ENCODE data around the gene GJA10. TPM values are rescaled to one million over a fixed set of nuclear protein-coding genes. Genes with fewer than 3 reads are reported as not detected.

The GJA10 gene
- total RNA-seq, 2 donors from 2014 or later = not detected

DNA sequence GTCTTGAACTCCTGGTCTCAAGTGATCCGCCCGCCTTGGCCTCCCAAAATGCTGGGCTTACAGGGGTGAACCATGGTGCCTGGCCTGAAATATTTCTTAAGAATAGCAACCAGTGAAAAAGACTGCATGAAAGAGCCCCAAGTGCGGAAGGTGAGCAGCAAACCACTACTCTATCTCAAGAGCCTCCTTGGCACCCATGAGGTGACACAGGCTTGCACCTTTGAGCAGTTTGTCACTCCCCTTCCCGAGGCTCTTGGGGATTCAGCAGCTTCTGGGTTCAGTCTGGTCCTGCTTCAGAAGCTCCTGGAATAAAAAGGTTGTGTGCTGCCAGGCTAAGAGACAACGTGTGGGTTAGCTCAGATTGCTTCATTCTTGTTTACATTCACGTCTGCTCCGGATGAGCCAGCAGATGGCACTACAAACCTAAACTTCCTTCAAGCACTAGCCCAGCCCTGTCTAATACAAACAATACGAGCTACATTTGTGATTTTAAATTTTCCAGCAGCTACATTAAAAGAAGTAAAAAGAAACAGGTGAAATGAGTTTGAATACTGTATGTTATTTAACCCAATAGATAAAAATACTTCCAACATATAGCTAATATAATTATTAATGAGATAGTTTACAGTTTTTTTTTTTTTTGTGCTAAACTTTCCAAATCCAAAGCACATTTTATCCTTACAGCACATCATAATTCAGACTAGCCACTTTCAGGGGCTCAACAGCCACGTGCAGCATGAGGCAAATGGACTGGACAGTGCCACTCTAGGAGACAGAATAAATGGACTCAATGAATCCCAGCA, 46.2 kb downstream of the GJA10 start:
- H3K4me1 ChIP-seq = peaks cover 25% of the 10 kb centered on the region
- TF ChIP-seq POLR2A (IDR thresholded peaks at IDR 0.05) = no peak
- TF ChIP-seq CTCF (IDR thresholded peaks at IDR 0.05) = peak in 6 of 7 experiments; percentile 57 to 88 (median 78)
- DNase-seq (peak; percentile 76 to 88 (median 81)), ATAC-seq (peak; percentile 87)
- H3K9me3 ChIP-seq = no peaks in the 10 kb centered on the region
- H3K27me3 ChIP-seq = no peaks in the 10 kb centered on the region
- 23 to 34% methylated on average over 9 of the region's 9 CpGs for WGBS, 2 donors
- no peaks in the 10 kb centered on the region for H3K36me3 ChIP-seq (replicated peaks in 1 of 2; ENCODE audit: insufficient read depth in 1 of 2, low read depth in 2 of 2)
- H3K4me3 ChIP-seq = no peak overlapping the region
- intact Hi-C loops (cut with DNase I) = no loop called here
- peak overlapping the region in 2 of 4 donors; percentile 56 to 57 for H3K27ac ChIP-seq

DNA sequence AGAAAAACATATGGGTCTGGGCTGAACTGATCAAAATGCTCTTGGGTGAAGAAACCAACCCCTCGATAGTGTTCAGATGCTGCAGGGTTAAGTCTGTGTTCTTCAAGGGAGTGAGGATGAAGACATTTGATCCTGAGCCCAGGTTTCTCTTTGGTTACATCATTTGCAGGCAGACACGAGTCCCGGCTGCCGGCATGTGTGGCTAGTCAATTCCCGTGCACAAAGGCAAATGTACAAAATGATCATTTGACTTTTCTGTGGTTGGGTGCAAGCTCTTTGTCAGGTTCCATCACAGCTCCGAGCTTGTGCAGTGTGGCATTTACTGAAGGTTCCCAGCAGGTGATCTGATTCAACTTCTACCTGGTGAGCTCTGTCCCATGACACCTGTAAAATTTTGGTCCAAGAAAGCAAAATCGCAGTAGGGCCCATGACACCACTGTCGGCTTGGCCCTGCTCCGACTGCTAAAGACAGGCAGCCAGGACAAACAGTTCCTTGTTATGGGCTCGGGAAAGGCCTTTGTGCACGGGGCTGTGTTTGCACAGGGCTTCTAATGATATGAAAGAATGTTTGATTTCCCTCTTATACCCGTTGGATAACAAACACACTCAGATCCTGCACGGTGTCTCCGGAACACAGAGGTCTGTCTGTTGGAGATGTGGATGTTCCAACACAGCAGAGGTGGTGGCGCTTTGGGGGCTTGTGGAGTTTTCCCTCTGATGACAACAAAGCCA, 46.9 kb downstream of the GJA10 start:
- Histone ChIP-seq H3K27ac (peak overlapping the region; percentile 45 to 60 (median 56)), H3K4me3 (no peak overlapping the region), H3K36me3 (replicated peaks in 1 of 2; ENCODE audit: insufficient read depth in 1 of 2, low read depth in 2 of 2) (no peaks in the 10 kb centered on the region), H3K27me3 (no peaks in the 10 kb centered on the region), H3K9me3 (no peaks in the 10 kb centered on the region), H3K4me1 (peaks cover 25% of the 10 kb centered on the region)
- DNase-seq (peak; percentile 65 to 82 (median 75)), ATAC-seq (peak; percentile 92)
- TF ChIP-seq CTCF (IDR thresholded peaks at IDR 0.05) (no peak), POLR2A (IDR thresholded peaks at IDR 0.05) (peak in 1 of 3 donors; percentile 21)
- intact Hi-C loops (cut with DNase I) = no loop called here
- WGBS, 2 donors = 18 to 21% methylated on average over 14 to 15 of the region's 15 CpGs

DNA sequence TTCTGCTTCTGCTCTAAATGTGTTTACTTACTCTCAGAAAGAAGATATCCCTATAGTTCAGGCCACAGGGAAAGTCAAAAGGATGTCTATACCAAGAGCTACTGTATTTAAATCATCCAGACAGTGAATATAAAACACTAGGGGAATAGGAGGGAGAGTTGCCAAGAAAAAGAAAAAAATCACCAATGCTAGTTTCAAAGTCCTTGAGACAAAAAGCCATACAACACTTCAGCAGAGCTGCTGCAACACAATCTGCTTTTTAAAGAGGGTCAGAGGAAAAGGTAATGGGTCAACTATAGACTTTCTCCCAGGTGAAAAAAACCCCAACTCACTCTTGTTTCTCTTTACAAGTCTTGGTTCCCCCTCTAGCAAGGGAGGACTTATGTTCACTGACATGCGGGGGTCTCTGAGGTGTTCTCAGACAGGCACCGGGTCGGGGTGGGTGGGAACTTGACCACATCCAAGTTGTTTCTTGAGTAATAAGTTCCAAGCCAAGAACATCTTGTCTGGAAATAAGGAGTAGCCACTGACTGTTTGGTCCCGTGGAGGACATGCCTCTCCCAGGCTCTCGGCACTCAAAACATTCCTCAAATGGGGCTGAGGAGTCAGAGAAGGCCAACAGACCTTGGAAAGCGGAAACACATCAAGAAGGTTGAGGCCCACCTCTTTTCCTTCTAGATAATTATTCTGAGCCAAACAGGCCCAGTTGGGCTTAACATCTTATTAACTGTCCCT, 47.7 kb downstream of the GJA10 start:
- Histone ChIP-seq H3K27me3 (no peaks in the 10 kb centered on the region), H3K4me3 (no peak overlapping the region), H3K27ac (peak overlapping the region in 3 of 4 donors; percentile 56 to 60 (median 57)), H3K36me3 (replicated peaks in 1 of 2; ENCODE audit: insufficient read depth in 1 of 2, low read depth in 2 of 2) (no peaks in the 10 kb centered on the region), H3K9me3 (no peaks in the 10 kb centered on the region), H3K4me1 (peaks cover 25% of the 10 kb centered on the region)
- DNase-seq (no peak), ATAC-seq (no peak)
- 89 to 96% methylated on average over 5 to 6 of the region's 6 CpGs for WGBS, 2 donors
- intact Hi-C loops (cut with DNase I) = no loop called here
- no peak for TF ChIP-seq CTCF (IDR thresholded peaks at IDR 0.05)
- TF ChIP-seq POLR2A (IDR thresholded peaks at IDR 0.05) = no peak

GRCh38 chr6:89942601-89943000, 48.3 kb downstream of the GJA10 start:
- 91% methylated on average over 5 to 8 of the region's 8 CpGs for WGBS, 2 donors
- DNase-seq (no peak), ATAC-seq (no peak)
- intact Hi-C loops (cut with DNase I) = no loop called here
- H3K27me3 ChIP-seq = no peaks in the 10 kb centered on the region
- no peaks in the 10 kb centered on the region for H3K9me3 ChIP-seq
- no peaks in the 10 kb centered on the region for H3K36me3 ChIP-seq (replicated peaks in 1 of 2; ENCODE audit: insufficient read depth in 1 of 2, low read depth in 2 of 2)
- H3K4me1 ChIP-seq = peaks cover 25% of the 10 kb centered on the region
- TF ChIP-seq CTCF (IDR thresholded peaks at IDR 0.05) = no peak
- no peak for TF ChIP-seq POLR2A (IDR thresholded peaks at IDR 0.05)
- H3K27ac ChIP-seq = no peak overlapping the region
- H3K4me3 ChIP-seq = no peak overlapping the region

All from body of pancreas (tissue), 4 donors.